Coronary artery (tissue), 2 donors: ENCODE measurements around the gene CNKSR2.
"Not testable (repeated sequence)": the region's sequence is repeated elsewhere in the genome, so short reads cannot be mapped to it uniquely, and the experiment has no call there.

Experiments used
- DNase-seq: peaks from one replicate; pipeline ENCODE4 v3.0.0-alpha.2; 2017; ENCODE audit warnings: low spot score
- H3K27ac ChIP-seq, 2 donors: fragments of 200-600 bp; sonication (generic); one replicate each; pipeline ENCODE4 v1.5.1; 2016 to 2019
- H3K4me3 ChIP-seq: fragments of 200-600 bp; sonication (generic); 2 replicates; pipeline ENCODE4 v1.5.1; 2016; ENCODE audit warnings: mild to moderate bottlenecking, moderate library complexity
- CTCF ChIP-seq: fragments of 200-600 bp; sonication (generic); IDR thresholded peaks from one replicate; pipeline ENCODE4 v1.5.1; 2019; ENCODE audit warnings: antibody characterized with exemption

Gene CNKSR2

GRCh38 chrX:21509912-21510311, 135.7 kb downstream of the CNKSR2 start:
- Histone ChIP-seq H3K4me3 (no peak overlapping the region), H3K27ac (no peak overlapping the region)
- DNase-seq = no peak
- TF ChIP-seq CTCF = no peak

GRCh38 chrX:21524008-21524407, 149.8 kb downstream of the CNKSR2 start:
- no peak for DNase-seq
- no peak for TF ChIP-seq CTCF
- H3K27ac ChIP-seq = no peak overlapping the region
- no peak overlapping the region for H3K4me3 ChIP-seq

GRCh38 chrX:21528076-21528475, 153.9 kb downstream of the CNKSR2 start:
- Histone ChIP-seq H3K4me3 (no peak overlapping the region), H3K27ac (no peak overlapping the region)
- TF ChIP-seq CTCF = no peak
- no peak for DNase-seq

DNA sequence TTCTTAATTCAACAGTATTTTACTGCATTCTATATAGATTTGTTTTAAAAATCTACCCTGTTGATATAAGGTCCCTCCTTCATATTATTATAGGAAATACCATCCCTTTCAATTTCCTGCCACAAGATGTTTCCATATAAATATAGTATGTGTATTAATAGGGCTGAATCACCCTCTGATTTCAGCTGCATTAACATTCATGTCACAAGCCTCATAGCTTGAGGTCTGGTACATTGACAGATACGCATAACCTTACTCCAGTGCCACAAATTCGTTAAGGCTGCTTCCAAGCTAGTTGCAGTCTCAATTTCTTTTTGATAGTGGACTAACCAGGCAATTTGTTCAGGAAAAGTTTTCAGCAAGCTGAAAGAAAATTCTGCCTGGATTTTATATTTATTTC, 155.6 kb downstream of the CNKSR2 start:
- DNase-seq = no peak
- TF ChIP-seq CTCF = no peak
- no peak overlapping the region for H3K4me3 ChIP-seq
- H3K27ac ChIP-seq = no peak overlapping the region

GRCh38 chrX:21544642-21545041, 170.4 kb downstream of the CNKSR2 start:
- not testable (repeated sequence) for H3K27ac ChIP-seq, DNase-seq, H3K4me3 ChIP-seq

DNA sequence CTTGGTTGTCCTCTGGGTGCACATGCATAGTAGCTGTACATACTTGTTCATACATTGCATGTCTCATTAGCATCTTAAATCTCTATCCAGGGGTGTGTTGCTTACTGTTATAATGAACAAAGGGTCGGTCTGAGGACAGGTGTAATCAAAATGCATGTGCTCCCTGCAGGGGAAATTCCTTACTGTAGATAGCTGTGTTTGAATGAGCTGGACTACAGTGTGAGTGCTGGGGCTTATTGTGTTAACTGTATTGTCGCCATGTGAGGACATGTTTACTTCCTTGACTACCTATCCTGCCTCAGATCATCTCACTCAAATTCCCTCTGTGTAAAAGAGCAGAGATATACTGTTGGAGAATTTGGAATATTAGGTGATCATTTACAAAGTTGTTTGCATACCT, 185.2 kb downstream of the CNKSR2 start:
- H3K27ac ChIP-seq = no peak overlapping the region
- no peak overlapping the region for H3K4me3 ChIP-seq
- no peak for DNase-seq
- TF ChIP-seq CTCF = no peak

- Histone ChIP-seq H3K4me3 (no peak overlapping the region), H3K27ac (no peak overlapping the region)
- no peak for DNase-seq
- TF ChIP-seq CTCF = no peak
Observed at GRCh38 chrX:21565025-21565424, 190.8 kb downstream of the CNKSR2 start.

GRCh38 chrX:21574793-21575192, 200.6 kb downstream of the CNKSR2 start:
- Histone ChIP-seq H3K27ac (no peak overlapping the region), H3K4me3 (no peak overlapping the region)
- no peak for TF ChIP-seq CTCF
- no peak for DNase-seq
